ENCODE results near the gene ABHD18. TPM values are rescaled to one million over a fixed set of nuclear protein-coding genes. Genes with fewer than 3 reads are reported as not detected.

The ABHD18 gene
- polyA plus RNA-seq, 3 donors = 6.1 to 9.5 (median 6.4) TPM

GRCh38 chr4:127936974-127937373 lies 28.2 kb upstream of the ABHD18 start:
- Mint-ChIP-seq H3K4me1 (no peaks in the 10 kb centered on the region), H3K9me3 (no peaks in the 10 kb centered on the region), H3K36me3 (peaks cover 25 to 37% of the 10 kb centered on the region in 2 donors), H3K27ac (no peak overlapping the region), H3K4me3 (no peak overlapping the region), H3K27me3 (ENCODE audit: low read depth in 3 of 3) (no peaks in the 10 kb centered on the region)
- no peak overlapping the region for H3K4me3 ChIP-seq (replicated peaks in 1 of 3; ENCODE audit: low read depth in 2 of 3, low read length in 3 of 3)
- H4K20me1 ChIP-seq (ENCODE audit: insufficient read depth, low read length) = no peaks in the 10 kb centered on the region
- no peaks in the 10 kb centered on the region for H3K4me1 ChIP-seq (ENCODE audit: control insufficient read depth in 1 of 2, insufficient read depth in 2 of 2, low read length in 2 of 2)
- H3K4me2 ChIP-seq (replicated peaks; ENCODE audit: extremely low read depth, low read length, poor library complexity, severe bottlenecking) = no peak overlapping the region
- H3K36me3 ChIP-seq (replicated peaks in 1 of 2; ENCODE audit: control insufficient read depth in 1 of 2, insufficient read depth in 2 of 2, low read length in 2 of 2) = peaks cover 4 to 39% of the 10 kb centered on the region in 2 donors
- H2AFZ ChIP-seq (ENCODE audit: insufficient read depth, low read depth, low read length, poor library complexity, severe bottlenecking) = no peak overlapping the region
- H3K27me3 ChIP-seq (ENCODE audit: control insufficient read depth in 2 of 2, insufficient read depth in 2 of 2, low read length in 2 of 2) = no peaks in the 10 kb centered on the region
- TF ChIP-seq CTCF (IDR thresholded peaks at IDR 0.05) = no peak
- WGBS (ENCODE audit: insufficient coverage) = no CpG with 5 or more reads among the region's 1 CpG
- no peaks in the 10 kb centered on the region for H3K9me3 ChIP-seq (replicated peaks in 1 of 2; ENCODE audit: control insufficient read depth in 1 of 2, insufficient read depth in 1 of 2, low read length in 2 of 2)
- H3K9ac ChIP-seq (ENCODE audit: insufficient read depth, low read length, poor library complexity, severe bottlenecking) = no peak overlapping the region
- no peak for DNase-seq
- intact Hi-C loops (cut with micrococcal nuclease) = no loop called here
- H3K79me2 ChIP-seq (ENCODE audit: insufficient read depth, low read length) = no peaks in the 10 kb centered on the region
- H3K27ac ChIP-seq (ENCODE audit: low read depth in 1 of 2, low read length in 2 of 2) = no peak overlapping the region

DNA sequence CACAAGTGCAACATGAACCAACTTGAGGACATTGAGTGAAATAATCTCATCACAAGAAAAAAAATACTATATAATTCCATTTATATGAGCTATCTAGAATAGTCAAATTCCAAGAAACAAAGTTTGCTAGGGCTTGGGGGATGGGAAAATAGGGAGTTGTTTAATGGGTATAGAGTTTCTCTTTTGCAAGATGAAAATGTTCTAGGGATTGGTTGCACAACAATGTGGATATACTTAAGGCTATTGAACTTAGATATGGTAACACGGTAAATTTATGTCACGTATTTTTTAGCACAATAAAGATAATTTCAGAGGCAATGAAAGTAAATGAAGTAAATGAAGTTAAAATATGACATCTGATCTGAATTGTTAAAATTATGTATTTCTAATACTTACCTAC lies 8.1 kb upstream of the ABHD18 start:
- Mint-ChIP-seq H3K9me3 (peaks cover 0 to 3% (median 0%) of the 10 kb centered on the region in 7 donors), H3K4me3 (no peak overlapping the region), H3K27me3 (ENCODE audit: low read depth in 3 of 3) (no peaks in the 10 kb centered on the region), H3K36me3 (peaks cover 14 to 39% of the 10 kb centered on the region in 2 donors), H3K27ac (no peak overlapping the region), H3K4me1 (no peaks in the 10 kb centered on the region)
- Histone ChIP-seq H4K20me1 (ENCODE audit: insufficient read depth, low read length) (peaks cover 8% of the 10 kb centered on the region), H2AFZ (ENCODE audit: insufficient read depth, low read depth, low read length, poor library complexity, severe bottlenecking) (no peak overlapping the region), H3K4me1 (ENCODE audit: control insufficient read depth in 1 of 2, insufficient read depth in 2 of 2, low read length in 2 of 2) (no peaks in the 10 kb centered on the region), H3K4me2 (replicated peaks; ENCODE audit: extremely low read depth, low read length, poor library complexity, severe bottlenecking) (no peak overlapping the region), H3K4me3 (replicated peaks in 1 of 3; ENCODE audit: low read depth in 2 of 3, low read length in 3 of 3) (no peak overlapping the region), H3K9ac (ENCODE audit: insufficient read depth, low read length, poor library complexity, severe bottlenecking) (no peak overlapping the region), H3K27me3 (ENCODE audit: control insufficient read depth in 2 of 2, insufficient read depth in 2 of 2, low read length in 2 of 2) (no peaks in the 10 kb centered on the region), H3K79me2 (ENCODE audit: insufficient read depth, low read length) (peaks cover 9% of the 10 kb centered on the region), H3K9me3 (replicated peaks in 1 of 2; ENCODE audit: control insufficient read depth in 1 of 2, insufficient read depth in 1 of 2, low read length in 2 of 2) (no peaks in the 10 kb centered on the region), H3K27ac (ENCODE audit: low read depth in 1 of 2, low read length in 2 of 2) (no peak overlapping the region), H3K36me3 (replicated peaks in 1 of 2; ENCODE audit: control insufficient read depth in 1 of 2, insufficient read depth in 2 of 2, low read length in 2 of 2) (peaks cover 6 to 35% of the 10 kb centered on the region in 2 donors)
- whole genome bisulfite sequencing (ENCODE audit: insufficient coverage) = no CpG with 5 or more reads among the region's 2 CpGs
- intact Hi-C loops (cut with micrococcal nuclease) = no loop called here
- no peak for DNase-seq
- TF ChIP-seq CTCF (IDR thresholded peaks at IDR 0.05) = no peak

Data from CD14-positive monocyte (primary cell).